GM12878 (cell line): ENCODE measurements around the gene POLR1G. TPM values are rescaled to one million over a fixed set of nuclear protein-coding genes. Genes with fewer than 3 reads are reported as not detected.

ENCODE experiments used
- ATAC-seq: fragments of 200-7000 bp; cut with Tn5 transposase; 3 replicates; pipeline ENCODE4 v1.9.1; 2020; ENCODE audit warnings: mild to moderate bottlenecking, moderate library complexity
- BruUV-seq: library from RNA; stranded (reverse); fragments of 400-500 nt; replicated peaks from 2 replicates; lab custom pipeline; 2021; lab: Mats Ljungman, UMichigan
- CTCF ChIA-PET: fragments of 300-600 bp; sonication (Branson Sonifier 250); formaldehyde crosslinking; extraction: SDS; loops from one replicate; lab custom pipeline; 2021; ENCODE audit warnings: inconsistent platforms; lab: Yijun Ruan, JAX
- POLR2A ChIA-PET: fragments of 350-600 bp; formaldehyde crosslinking; extraction: SDS; loops from one replicate; lab custom pipeline; 2021; ENCODE audit warnings: inconsistent platforms; lab: Charles Lee
- RAD21 ChIA-PET: fragments of 300-600 bp; sonication (Branson Sonifier 250); formaldehyde crosslinking; loops from one replicate; lab custom pipeline; 2023; ENCODE audit warnings: antibody characterized with exemption; ENCODE audit not compliant: unreplicated experiment; lab: Charles Lee
- SMC1A ChIA-PET: fragments of 300-600 bp; sonication (Branson Sonifier 250); formaldehyde crosslinking; loops from one replicate; lab custom pipeline; 2023; ENCODE audit not compliant: unreplicated experiment, uncharacterized antibody; lab: Charles Lee
- DNase-seq: peaks from one replicate; pipeline ENCODE4 v3.0.0-alpha.2; 2011; ENCODE audit warnings: low read depth, low spot score
- FAIRE-seq: peaks from 3 replicates; lab custom pipeline; 2011; peaks lifted over from hg19 to GRCh38; lab: Jason Lieb, UNC
- H2AFZ ChIP-seq: 2 replicates; pipeline ENCODE4 v1.6.0; 2011; ENCODE audit warnings: low read depth, low read length, control low read depth; ENCODE audit not compliant: control insufficient read depth
- H3K27ac ChIP-seq: 2 replicates; pipeline ENCODE4 v1.5.1; 2011; ENCODE audit warnings: control low read depth; ENCODE audit not compliant: control insufficient read depth, insufficient read depth
- H3K27me3 ChIP-seq, 2 experiments: replicated peaks in 1 of 2; 2 replicates each; pipeline versions ENCODE4 v1.6.0 to v1.6.1; 2011; ENCODE audit warnings: low read length in 1 of 2; ENCODE audit not compliant: control insufficient read depth in 2 of 2, insufficient read depth in 2 of 2
- H3K36me3 ChIP-seq, 2 experiments: 2 replicates each; pipeline ENCODE4 v1.5.1; 2011; ENCODE audit warnings: low read length in 1 of 2; ENCODE audit not compliant: control insufficient read depth in 2 of 2, insufficient read depth in 2 of 2
- H3K4me1 ChIP-seq: 2 replicates; pipeline ENCODE4 v1.6.1; 2011; ENCODE audit warnings: mild to moderate bottlenecking, low read length, moderate library complexity, mixed read lengths; ENCODE audit not compliant: control insufficient read depth, insufficient read depth
- H3K4me2 ChIP-seq: 2 replicates; pipeline ENCODE4 v1.6.0; 2011; ENCODE audit warnings: control low read depth; ENCODE audit not compliant: control insufficient read depth, insufficient read depth
- H3K4me3 ChIP-seq: fragments of 200-600 bp; sonication (generic); 2 replicates; pipeline ENCODE4 v1.5.1; 2016
- H3K79me2 ChIP-seq: 2 replicates; pipeline ENCODE4 v1.6.0; 2011; ENCODE audit warnings: low read length; ENCODE audit not compliant: control insufficient read depth, insufficient read depth
- H3K9ac ChIP-seq: 2 replicates; pipeline ENCODE4 v1.8.0; 2011; ENCODE audit warnings: low read length, control low read depth, mixed read lengths; ENCODE audit not compliant: control insufficient read depth, insufficient read depth
- H3K9me3 ChIP-seq: replicated peaks from 3 replicates; pipeline ENCODE4 v1.5.1; 2011; ENCODE audit warnings: mild to moderate bottlenecking, low read length; ENCODE audit not compliant: control insufficient read depth, insufficient read depth
- H4K20me1 ChIP-seq: 2 replicates; pipeline ENCODE4 v1.6.0; 2011; ENCODE audit not compliant: control insufficient read depth, insufficient read depth
- CBX5 ChIP-seq: sonication (generic); IDR thresholded peaks from 2 replicates; pipeline ENCODE4 v1.6.1; 2016; ENCODE audit warnings: low read depth, moderate library complexity, mild to moderate bottlenecking, inconsistent platforms
- CHD2 ChIP-seq: IDR thresholded peaks from 2 replicates; pipeline ENCODE4 v1.6.1; 2011; ENCODE audit warnings: low read depth, low read length, improper control_type of control experiment, borderline replicate concordance
- CREB1 ChIP-seq: IDR thresholded peaks from 2 replicates; pipeline ENCODE4 v1.6.1; 2012; ENCODE audit warnings: low read depth, mild to moderate bottlenecking, inconsistent platforms
- DPF2 ChIP-seq: fragments of 450-650 bp; IDR thresholded peaks from 2 replicates; pipeline ENCODE4 v1.6.1; 2017; ENCODE audit warnings: mild to moderate bottlenecking
- GABPA ChIP-seq: IDR thresholded peaks from 2 replicates; pipeline ENCODE4 v1.6.1; 2014; ENCODE audit warnings: antibody characterized with exemption, low read depth, mild to moderate bottlenecking, inconsistent platforms
- HCFC1 ChIP-seq: fragments of 150-350 bp; IDR thresholded peaks from 2 replicates; pipeline ENCODE4 v1.6.1; 2014; ENCODE audit warnings: low read length
- MEF2A ChIP-seq: IDR thresholded peaks from 2 replicates; pipeline ENCODE4 v1.6.1; 2011; ENCODE audit warnings: low read depth, mild to moderate bottlenecking, low read length, moderate library complexity; ENCODE audit not compliant: insufficient read depth
- MTA2 ChIP-seq: fragments of 450-650 bp; IDR thresholded peaks from 2 replicates; pipeline ENCODE4 v1.6.1; 2016; ENCODE audit warnings: low read depth, mild to moderate bottlenecking, moderate library complexity
- NFYB ChIP-seq: IDR thresholded peaks from 2 replicates; pipeline ENCODE4 v1.6.1; 2011; ENCODE audit warnings: low read depth, mild to moderate bottlenecking, low read length, improper control_type of control experiment, moderate library complexity; ENCODE audit not compliant: insufficient read depth
- NR2C2 ChIP-seq: IDR thresholded peaks from 2 replicates; pipeline ENCODE4 v1.6.1; 2011; ENCODE audit warnings: borderline replicate concordance, low read depth; ENCODE audit not compliant: control insufficient read depth, insufficient read length
- RB1 ChIP-seq: fragments of 450-650 bp; formaldehyde crosslinking; IDR thresholded peaks from 2 replicates; pipeline ENCODE4 v1.6.1; 2017; ENCODE audit warnings: mild to moderate bottlenecking, borderline replicate concordance
- RELA ChIP-seq: fragments of 450-650 bp; IDR thresholded peaks from 2 replicates; pipeline ENCODE4 v1.8.0; 2014; ENCODE audit warnings: borderline replicate concordance; ENCODE audit not compliant: partially characterized antibody
- SMAD5 ChIP-seq: IDR thresholded peaks from 2 replicates; pipeline ENCODE4 v1.6.1; 2016; ENCODE audit warnings: antibody characterized with exemption, low read depth
- TCF12 ChIP-seq: IDR thresholded peaks from 2 replicates; pipeline ENCODE4 v1.6.1; 2011; ENCODE audit warnings: low read depth, mild to moderate bottlenecking, low read length
- ZNF207 ChIP-seq: fragments of 450-650 bp; IDR thresholded peaks from 2 replicates; pipeline ENCODE4 v1.6.1; 2014; ENCODE audit warnings: antibody characterized with exemption, mild to moderate bottlenecking, borderline replicate concordance
- WGBS: methylation state at CpG from one replicate; pipeline ENCODE4 v1.1.6; 2016; ENCODE audit warnings: low lambda C conversion rate; ENCODE audit not compliant: insufficient replicate concordance, insufficient coverage; ENCODE audit errors: missing lambda C conversion rate; 5-methylcytosine and 5-hydroxymethylcytosine counted together
- in situ Hi-C: fragments of 300-500 bp; cut with MboI; formaldehyde crosslinking; loops from 9 replicates; pipeline ENCODE4 v1.14.3; 2018; ENCODE audit warnings: mixed read lengths
- intact Hi-C: fragments of 100-400 bp; cut with micrococcal nuclease; formaldehyde crosslinking; loops from one replicate; pipeline ENCODE4 v1.14.2; 2022; ENCODE audit not compliant: unreplicated experiment
- polyA plus RNA-seq, 11 experiments: library from polyadenylated mRNA; depleted of rRNA in 4 of 11; unstranded in 6 of 11; stranded (reverse) in 5 of 11; fragments of >200 nt; fragmentation: Nextera tagmentation in 4 of 11; fragmentation: Illumina TruSeq in 1 of 11; extraction: Ambion mirVana in 4 of 11; extraction: Trizol in 1 of 11; gene quantifications; 1 replicate in 1 of 11; 2 replicates in 10 of 11; pipeline versions ENCODE4 v1.2.1 to v1.2.3, GENCODE V29; 2011 to 2016; ENCODE audit warnings: inconsistent platforms in 2 of 11, missing spikeins in 2 of 11, low read depth in 1 of 11
- total RNA-seq, 4 experiments: library from RNA; depleted of rRNA in 3 of 4; stranded (reverse); fragments of >200 nt in 3 of 4; fragmentation: Illumina TruSeq in 1 of 4; extraction: Trizol in 1 of 4; gene quantifications; 2 replicates each; pipeline versions ENCODE4 v1.2.1 to v1.2.3, GENCODE V29; 2013 to 2021
- TF ChIP-seq, protein P1 (sequence below): IDR thresholded peaks from 2 replicates; pipeline ENCODE4 v1.6.1; 2011; ENCODE audit warnings: mild to moderate bottlenecking, low read depth, low read length, moderate library complexity; ENCODE audit not compliant: insufficient replicate concordance
- TF ChIP-seq, protein P2 (sequence below): IDR thresholded peaks from 2 replicates; pipeline ENCODE4 v1.6.1; 2012; ENCODE audit warnings: low read depth, low read length, improper control_type of control experiment
- TF ChIP-seq, protein P3 (sequence below): fragments of 150-350 bp; IDR thresholded peaks from 2 replicates; pipeline ENCODE4 v1.6.1; 2014; ENCODE audit warnings: mild to moderate bottlenecking, low read depth, low read length

Gene POLR1G
- total and polyA plus RNA-seq, 10 of the 15 experiments (the other 5 are each of a cell fraction or from before 2014, with no cell fraction given): 2.0 to 30.9 (median 20.5) TPM

DNA sequence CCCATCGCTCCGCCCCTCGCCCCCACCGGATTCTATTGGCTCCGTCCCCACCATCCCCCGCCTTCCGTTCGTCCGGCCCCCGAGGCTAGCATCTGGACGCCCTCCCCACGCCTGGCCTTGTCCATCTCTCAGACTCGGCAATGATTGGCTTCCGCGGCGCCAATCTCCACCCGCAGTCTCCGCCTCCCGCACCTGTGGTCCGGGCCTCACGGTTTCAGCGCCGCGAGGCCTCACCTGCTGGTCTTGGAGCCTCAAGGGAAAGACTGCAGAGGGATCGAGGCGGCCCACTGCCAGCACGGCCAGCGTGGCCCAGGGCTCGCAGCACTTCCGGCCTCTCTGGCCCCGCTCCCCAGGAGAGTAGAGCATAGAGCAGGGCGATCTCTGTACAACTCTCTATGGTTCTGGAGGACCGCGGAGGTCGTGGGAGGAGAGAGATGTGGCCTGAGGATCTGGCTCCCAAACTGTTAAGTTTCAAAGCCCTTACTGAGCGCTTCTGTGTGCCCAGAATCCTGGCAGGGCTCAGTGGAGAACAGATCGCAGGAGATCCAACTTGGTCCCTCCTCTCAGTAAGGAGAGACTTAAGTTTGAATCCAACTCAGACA, 17.2 kb downstream of the POLR1G start, which contains the start of gene ERCC1:
TSS of gene ERCC1 (minus strand) at position 329 of the 602 bp plus-strand sequence. CDS start 543 bp downstream, outside the sequence.
- ChIA-PET SMC1A (interaction anchor here (0.6 to 3.7 kb wide), 2 partner anchors 55 to 346 kb away, joined by 3 to 18 read pairs; no protein-coding TSS in a partner anchor), POLR2A (interaction anchor here (0.6 to 2.4 kb wide), 10 partner anchors 15 to 57 kb away, joined by 3 to 16 read pairs (median 4); partner anchors contain the start of gene PPP1R13L), RAD21 (interaction anchor here (0.6 to 3.5 kb wide), 8 partner anchors 16 to 268 kb away, joined by 3 to 15 read pairs (median 4); partner anchors contain the start of genes PPP1R13L and QPCTL), CTCF (interaction anchor here (0.6 to 3.0 kb wide), 8 partner anchors 16 to 82 kb away, joined by 3 to 25 read pairs (median 4); no protein-coding TSS in a partner anchor)
- WGBS: under 1% methylated on average over 35 of the region's 37 CpGs
- Histone ChIP-seq H3K4me3 (peak within 1 kb of the TSS; percentile 82), H3K36me3 (no peaks in the 10 kb centered on the region), H3K27me3 (no peaks in the 10 kb centered on the region), H3K27ac (peak within 1 kb of the TSS; percentile 91), H3K9me3 (no peaks in the 10 kb centered on the region), H3K4me2 (peak within 1 kb of the TSS; percentile 99), H2AFZ (peak within 1 kb of the TSS; percentile 88), H3K9ac (peak within 1 kb of the TSS; percentile 80), H3K79me2 (peaks cover 16% of the 10 kb centered on the region), H3K4me1 (peaks cover 35% of the 10 kb centered on the region), H4K20me1 (no peaks in the 10 kb centered on the region)
- FAIRE-seq: peak; percentile 91
- intact Hi-C loops (no loop called here), in situ Hi-C loops (no loop called here)
- peak; percentile 89 for DNase-seq
- ATAC-seq: peak; percentile 83
- BruUV-seq: TSS peak; percentile 97
- peak; percentile 69 for TF ChIP-seq HCFC1
- TF ChIP-seq GABPA: peak; percentile 85
- TF ChIP-seq RELA: peak; percentile 45
- TF ChIP-seq TCF12: peak; percentile 63; the same call in 1 of the 2 replicates
- peak; percentile 72 for TF ChIP-seq ZNF207
- TF ChIP-seq DPF2: peak; percentile 80
- TF ChIP-seq MTA2: no peak
- TF ChIP-seq, protein P1, sequence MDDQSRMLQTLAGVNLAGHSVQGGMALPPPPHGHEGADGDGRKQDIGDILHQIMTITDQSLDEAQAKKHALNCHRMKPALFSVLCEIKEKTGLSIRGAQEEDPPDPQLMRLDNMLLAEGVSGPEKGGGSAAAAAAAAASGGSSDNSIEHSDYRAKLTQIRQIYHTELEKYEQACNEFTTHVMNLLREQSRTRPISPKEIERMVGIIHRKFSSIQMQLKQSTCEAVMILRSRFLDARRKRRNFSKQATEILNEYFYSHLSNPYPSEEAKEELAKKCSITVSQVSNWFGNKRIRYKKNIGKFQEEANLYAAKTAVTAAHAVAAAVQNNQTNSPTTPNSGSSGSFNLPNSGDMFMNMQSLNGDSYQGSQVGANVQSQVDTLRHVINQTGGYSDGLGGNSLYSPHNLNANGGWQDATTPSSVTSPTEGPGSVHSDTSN: peak; percentile 93
- peak; percentile 90 for TF ChIP-seq SMAD5
- TF ChIP-seq CHD2: peak; percentile 86
- TF ChIP-seq, protein P2, sequence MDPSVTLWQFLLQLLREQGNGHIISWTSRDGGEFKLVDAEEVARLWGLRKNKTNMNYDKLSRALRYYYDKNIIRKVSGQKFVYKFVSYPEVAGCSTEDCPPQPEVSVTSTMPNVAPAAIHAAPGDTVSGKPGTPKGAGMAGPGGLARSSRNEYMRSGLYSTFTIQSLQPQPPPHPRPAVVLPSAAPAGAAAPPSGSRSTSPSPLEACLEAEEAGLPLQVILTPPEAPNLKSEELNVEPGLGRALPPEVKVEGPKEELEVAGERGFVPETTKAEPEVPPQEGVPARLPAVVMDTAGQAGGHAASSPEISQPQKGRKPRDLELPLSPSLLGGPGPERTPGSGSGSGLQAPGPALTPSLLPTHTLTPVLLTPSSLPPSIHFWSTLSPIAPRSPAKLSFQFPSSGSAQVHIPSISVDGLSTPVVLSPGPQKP: peak; percentile 68; the same call in 1 of the 2 replicates
- no peak; the same call in 1 of the 2 replicates for TF ChIP-seq RB1
- TF ChIP-seq, protein P3, sequence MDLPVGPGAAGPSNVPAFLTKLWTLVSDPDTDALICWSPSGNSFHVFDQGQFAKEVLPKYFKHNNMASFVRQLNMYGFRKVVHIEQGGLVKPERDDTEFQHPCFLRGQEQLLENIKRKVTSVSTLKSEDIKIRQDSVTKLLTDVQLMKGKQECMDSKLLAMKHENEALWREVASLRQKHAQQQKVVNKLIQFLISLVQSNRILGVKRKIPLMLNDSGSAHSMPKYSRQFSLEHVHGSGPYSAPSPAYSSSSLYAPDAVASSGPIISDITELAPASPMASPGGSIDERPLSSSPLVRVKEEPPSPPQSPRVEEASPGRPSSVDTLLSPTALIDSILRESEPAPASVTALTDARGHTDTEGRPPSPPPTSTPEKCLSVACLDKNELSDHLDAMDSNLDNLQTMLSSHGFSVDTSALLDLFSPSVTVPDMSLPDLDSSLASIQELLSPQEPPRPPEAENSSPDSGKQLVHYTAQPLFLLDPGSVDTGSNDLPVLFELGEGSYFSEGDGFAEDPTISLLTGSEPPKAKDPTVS: no peak
- no peak for TF ChIP-seq CBX5
- TF ChIP-seq NFYB: peak; percentile 80; the same call in 1 of the 2 replicates
- TF ChIP-seq MEF2A: 0 out of 2 replicates have a peak, but pooled peaks have one; percentile 23
- TF ChIP-seq CREB1: peak; percentile 33; the same call in 1 of the 2 replicates
- TF ChIP-seq NR2C2: no peak
